Activated CD4-positive, alpha-beta T cell treated with anti-CD3 and anti-CD28 coated beads, Interleukin-2, amount 50 U/mL, for 48 hours (primary cell): ENCODE measurements around the gene ALG3.
"Not testable (repeated sequence)": the region's sequence is repeated elsewhere in the genome, so short reads cannot be mapped to it uniquely, and the experiment has no call there.

Experiments
- DNase-seq, 2 experiments: peaks; one replicate each; pipeline ENCODE4 v3.0.0-alpha.2; 2020

The ALG3 gene

GRCh38 chr3:184248454-184249411 is at the start of gene ALG3:
Gene ALG3, minus strand, starts transcription at chr3:184248962. Its CDS starts 22 bp downstream, at chr3:184248940.
- DNase-seq, result peak; percentile 90 to 91

GRCh38 chr3:184296616-184297015 is 47.9 kb upstream of the ALG3 start:
- no peak for DNase-seq

- DNase-seq, result no peak
Observed at GRCh38 chr3:184295771-184296170, 47.0 kb upstream of the ALG3 start.

GRCh38 chr3:184291738-184292445 is 43.1 kb upstream of the ALG3 start:
- DNase-seq, result no peak

- no peak for DNase-seq
Observed at GRCh38 chr3:184291044-184291737, 42.4 kb upstream of the ALG3 start.

- no peak for DNase-seq
Observed at GRCh38 chr3:184290331-184290730, 41.6 kb upstream of the ALG3 start.

- peak; percentile 76 to 81 for DNase-seq
Observed at GRCh38 chr3:184289426-184289938, 40.7 kb upstream of the ALG3 start.

GRCh38 chr3:184284696-184285095 is 35.9 kb upstream of the ALG3 start:
- DNase-seq, result peak; percentile 26 to 41

- no peak for DNase-seq
Observed at GRCh38 chr3:184283681-184284080, 34.9 kb upstream of the ALG3 start.

GRCh38 chr3:184282941-184283340 is 34.2 kb upstream of the ALG3 start:
- DNase-seq, result no peak

GRCh38 chr3:184277366-184277765 is 28.6 kb upstream of the ALG3 start:
- no peak for DNase-seq

GRCh38 chr3:184275961-184276910 is 27.5 kb upstream of the ALG3 start, which contains the start of gene ECE2:
Gene ECE2, plus strand, starts transcription at chr3:184276022. Its CDS starts 132 bp downstream, at chr3:184276154.
- DNase-seq, result no peak

- no peak for DNase-seq
Observed at GRCh38 chr3:184275381-184275701, 26.6 kb upstream of the ALG3 start.

- no peak for DNase-seq
Observed at GRCh38 chr3:184272269-184272668, 23.5 kb upstream of the ALG3 start.

GRCh38 chr3:184267249-184267648 is 18.5 kb upstream of the ALG3 start:
- DNase-seq, result not testable (repeated sequence)

GRCh38 chr3:184262764-184263179 is 14.0 kb upstream of the ALG3 start:
- DNase-seq, result no peak

GRCh38 chr3:184261854-184262763 is 13.3 kb upstream of the ALG3 start:
- DNase-seq, result peak; percentile 27 to 41

GRCh38 chr3:184261270-184261853 is 12.6 kb upstream of the ALG3 start, which contains the start of gene CAMK2N2:
Gene CAMK2N2, minus strand, starts transcription at chr3:184261553. Its CDS starts 268 bp downstream, at chr3:184261285.
- DNase-seq, result peak; percentile 67 to 70

- peak in 1 of 2 experiments; percentile 13 for DNase-seq
Observed at GRCh38 chr3:184260724-184261269, 12.0 kb upstream of the ALG3 start.
